H1 (cell line): ENCODE results near the gene MAK.

ENCODE experiments used
- CEBPB ChIP-seq: IDR thresholded peaks from 2 replicates; pipeline ENCODE4 v1.6.1; 2012; ENCODE audit warnings: low read depth, low read length
- CTCF ChIP-seq, 3 experiments: IDR thresholded peaks; 1 replicate in 2 of 3; 2 replicates in 1 of 3; pipeline versions ENCODE4 v1.5.1 to v1.6.1; 2011; ENCODE audit warnings: low read length in 3 of 3, mild to moderate bottlenecking in 3 of 3, inconsistent platforms in 2 of 3, low read depth in 1 of 3, moderate library complexity in 1 of 3; ENCODE audit not compliant: insufficient read depth in 1 of 3; ENCODE audit errors: control extremely low read depth in 1 of 3
- EZH2 ChIP-seq: fragments of 200-600 bp; sonication (generic); IDR thresholded peaks from 2 replicates; pipeline ENCODE4 v1.7.1; 2012; ENCODE audit warnings: low read depth, mild to moderate bottlenecking, moderate library complexity, low read length, inconsistent platforms; ENCODE audit not compliant: severe bottlenecking
- JUN ChIP-seq: IDR thresholded peaks from 2 replicates; pipeline ENCODE4 v1.6.1; 2011; ENCODE audit warnings: low read depth, mild to moderate bottlenecking, improper control_type of control experiment, low read length
- POLR2A ChIP-seq, 2 experiments: IDR thresholded peaks; 1 replicate in 1 of 2; 2 replicates in 1 of 2; pipeline ENCODE4 v1.6.1; 2011; ENCODE audit warnings: low read depth in 2 of 2, low read length in 2 of 2, mild to moderate bottlenecking in 2 of 2; ENCODE audit errors: control extremely low read depth in 1 of 2
- RAD21 ChIP-seq, 2 experiments: IDR thresholded peaks in 1 of 2; conservative IDR thresholded peaks in 1 of 2; 2 replicates each; pipeline ENCODE4 v1.6.1; 2011; ENCODE audit warnings: low read depth in 2 of 2, low read length in 2 of 2, improper control_type of control experiment in 1 of 2, inconsistent platforms in 1 of 2, mild to moderate bottlenecking in 1 of 2, moderate library complexity in 1 of 2

- TF ChIP-seq EZH2 (no peak), JUN (no peak), CEBPB (no peak), CTCF (IDR thresholded peaks at IDR 0.05; ENCODE audit: control extremely low read depth in 1 of 3, insufficient read depth in 1 of 3, low read depth in 1 of 3, low read length in 3 of 3) (no peak), RAD21 (IDR thresholded peaks at IDR 0.05 in 1 of 2, conservative IDR thresholded peaks at IDR 0.05 in 1 of 2; ENCODE audit: low read depth in 2 of 2, low read length in 2 of 2) (no peak), POLR2A (IDR thresholded peaks at IDR 0.05; ENCODE audit: control extremely low read depth in 1 of 2, low read depth in 2 of 2, low read length in 2 of 2) (no peak)
Measured at GRCh38 chr6:10850728-10851127, 12.4 kb upstream of the MAK start.
